DND-41 (cell line): ENCODE data around the gene TNF.

ENCODE experiments used
- CTCF ChIP-seq: IDR thresholded peaks from 2 replicates; pipeline ENCODE4 v1.5.1; 2012; ENCODE audit warnings: borderline replicate concordance, low read length, moderate library complexity, mild to moderate bottlenecking; ENCODE audit not compliant: poor library complexity, severe bottlenecking; ENCODE audit errors: extremely low read depth
- EZH2 ChIP-seq: IDR thresholded peaks from 3 replicates; pipeline ENCODE4 v1.6.1; 2012; ENCODE audit warnings: borderline replicate concordance, low read depth, mild to moderate bottlenecking, moderate library complexity, low read length, inconsistent platforms; ENCODE audit not compliant: severe bottlenecking

GRCh38 chr6:31572041-31572911, 3.1 kb upstream of the TNF start, which contains the start of gene LTA:
- TF ChIP-seq CTCF (no peak), EZH2 (no peak)
